Measurements from ENCODE around the gene SELPLG. TPM values are rescaled to one million over a fixed set of nuclear protein-coding genes. Genes with fewer than 3 reads are reported as not detected.

The SELPLG gene
- total RNA-seq, 2 experiments from 2014 or later: 56.8 to 60.1 TPM

GRCh38 chr12:108600702-108601007 is 33.0 kb downstream of the SELPLG start:
- DNase-seq: no peak
- Mint-ChIP-seq H3K36me3 (no peaks in the 10 kb centered on the region), H3K9me3 (no peaks in the 10 kb centered on the region), H3K27me3 (peaks cover 3% of the 10 kb centered on the region), H3K4me3 (no peak overlapping the region), H3K4me1 (ENCODE audit: low read depth) (no peaks in the 10 kb centered on the region), H3K27ac (no peak overlapping the region)
- CTCF ChIA-PET: interaction anchor here (0.9 to 1.7 kb wide), 2 partner anchors 17 to 37 kb away, joined by 3 to 11 read pairs; no protein-coding TSS in a partner anchor
- intact Hi-C loops (cut with micrococcal nuclease): no loop called here
- POLR2A ChIA-PET: interaction anchor here (0.6 to 0.7 kb wide), 2 partner anchors 19 to 359 kb away, joined by 3 read pairs; no protein-coding TSS in a partner anchor

- Mint-ChIP-seq H3K4me1 (ENCODE audit: low read depth) (no peaks in the 10 kb centered on the region), H3K4me3 (no peak overlapping the region), H3K9me3 (no peaks in the 10 kb centered on the region), H3K36me3 (no peaks in the 10 kb centered on the region), H3K27me3 (no peaks in the 10 kb centered on the region), H3K27ac (no peak overlapping the region)
- intact Hi-C loops (cut with micrococcal nuclease): no loop called here
- DNase-seq: no peak
- POLR2A ChIA-PET: interaction anchor here (0.7 kb wide), 1 partner anchor 20 kb away, joined by 3 read pairs; no protein-coding TSS in a partner anchor
- CTCF ChIA-PET: interaction anchor here (0.6 to 1.7 kb wide), 3 partner anchors 18 to 36 kb away, joined by 3 to 11 read pairs (median 4); no protein-coding TSS in a partner anchor
Measured at GRCh38 chr12:108599948-108600701, 33.6 kb downstream of the SELPLG start.

- Mint-ChIP-seq H3K27me3 (no peaks in the 10 kb centered on the region), H3K4me3 (no peak overlapping the region), H3K4me1 (ENCODE audit: low read depth) (no peaks in the 10 kb centered on the region), H3K36me3 (no peaks in the 10 kb centered on the region), H3K27ac (no peak overlapping the region), H3K9me3 (no peaks in the 10 kb centered on the region)
- POLR2A ChIA-PET: no interaction called here
- no peak for DNase-seq
- intact Hi-C loops (cut with micrococcal nuclease): no loop called here
- CTCF ChIA-PET: interaction anchor here (1.7 kb wide), 1 partner anchor 18 kb away, joined by 11 read pairs; no protein-coding TSS in a partner anchor
Measured at GRCh38 chr12:108599541-108599940, 34.2 kb downstream of the SELPLG start.

DNA sequence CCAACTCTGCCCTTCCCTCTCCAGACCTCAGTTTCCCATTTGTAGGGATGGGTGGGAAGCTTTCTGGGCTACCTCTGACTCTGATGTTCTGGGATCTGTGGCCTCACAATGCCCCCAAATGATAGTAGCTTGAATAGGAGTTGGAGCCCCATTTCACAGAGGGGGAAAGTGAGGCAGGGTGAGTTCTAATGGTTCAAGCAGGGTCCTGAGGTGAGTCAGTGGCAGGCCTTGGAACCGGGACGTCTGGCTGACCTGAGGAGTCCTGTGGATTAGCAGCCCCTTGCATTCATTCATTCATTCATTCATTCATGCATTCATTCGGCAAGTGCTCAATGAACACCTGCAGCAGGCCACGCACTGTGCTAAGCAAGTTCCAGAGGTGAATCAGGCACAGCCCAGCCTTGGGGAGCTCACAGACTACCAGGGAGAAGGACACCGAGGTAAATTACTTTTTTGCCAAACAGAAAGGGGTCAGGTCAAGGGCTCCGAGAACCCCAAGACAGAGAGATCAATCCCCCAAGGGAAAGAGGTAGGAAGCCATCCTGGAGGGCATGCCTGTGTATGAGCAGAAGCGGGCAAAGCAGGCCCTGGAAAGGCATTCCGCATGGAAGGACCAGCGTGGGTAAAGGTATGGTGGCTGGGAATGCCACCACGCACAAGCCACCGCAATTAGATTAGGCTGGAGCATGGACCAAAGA is 35.0 kb downstream of the SELPLG start:
- no peak overlapping the region for H3K27ac Mint-ChIP-seq
- no peaks in the 10 kb centered on the region for H3K27me3 Mint-ChIP-seq
- no peaks in the 10 kb centered on the region for H3K4me1 Mint-ChIP-seq (ENCODE audit: low read depth)
- ChIA-PET CTCF (interaction anchor here (1.0 kb wide), 1 partner anchor 19 kb away, joined by 3 read pairs; no protein-coding TSS in a partner anchor), POLR2A (no interaction called here)
- H3K36me3 Mint-ChIP-seq: no peaks in the 10 kb centered on the region
- intact Hi-C loops (cut with micrococcal nuclease): no loop called here
- H3K9me3 Mint-ChIP-seq: no peaks in the 10 kb centered on the region
- H3K4me3 Mint-ChIP-seq: no peak overlapping the region
- no peak for DNase-seq

GRCh38 chr12:108597559-108598471 is 35.9 kb downstream of the SELPLG start, which contains the start of gene TMEM119:
TSS of gene TMEM119 (minus strand) at chr12:108598084. CDS start at chr12:108592383, 5,701 bp downstream.
- POLR2A ChIA-PET: no interaction called here
- Mint-ChIP-seq H3K27me3 (no peaks in the 10 kb centered on the region), H3K4me3 (no peak within 1 kb of the TSS), H3K4me1 (ENCODE audit: low read depth) (no peaks in the 10 kb centered on the region), H3K9me3 (no peaks in the 10 kb centered on the region), H3K36me3 (no peaks in the 10 kb centered on the region), H3K27ac (no peak within 1 kb of the TSS)
- intact Hi-C loops (cut with micrococcal nuclease): no loop called here
- CTCF ChIA-PET: interaction anchor here (1.0 kb wide), 1 partner anchor 20 kb away, joined by 3 read pairs; no protein-coding TSS in a partner anchor
- no peak for DNase-seq

DNA sequence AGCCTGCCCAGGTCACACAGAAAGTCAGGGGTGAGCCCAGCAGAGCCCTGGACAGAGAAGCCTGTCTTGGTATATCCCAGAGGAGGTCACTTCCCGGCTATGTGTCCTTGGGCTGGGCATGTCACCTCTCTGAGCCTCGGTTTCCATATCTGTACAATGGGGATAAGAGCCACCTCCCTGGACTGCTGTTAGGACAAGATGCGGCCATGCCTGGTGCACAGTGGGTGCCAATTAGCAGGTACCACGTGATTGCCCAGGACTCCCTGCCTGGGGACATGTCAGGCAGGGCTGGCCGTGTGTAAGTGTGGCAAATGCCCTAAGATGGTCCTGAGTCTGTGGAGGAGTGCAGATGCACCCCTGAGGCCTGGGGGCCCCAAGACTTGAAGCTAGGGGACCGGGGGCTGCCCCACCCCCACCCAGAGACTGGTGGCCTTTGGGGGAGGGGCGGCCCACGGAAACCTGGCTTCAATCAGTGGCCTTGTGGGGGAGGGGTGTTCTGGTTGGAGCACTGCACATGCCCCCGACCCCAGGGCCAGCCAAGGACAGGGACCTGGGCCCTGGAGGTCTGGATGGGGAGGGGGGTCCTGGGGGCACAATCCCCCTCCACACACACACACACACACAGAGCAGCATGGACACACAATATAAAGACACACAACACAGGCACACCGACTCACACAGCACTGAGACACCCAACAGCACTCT is 36.7 kb downstream of the SELPLG start:
- intact Hi-C loops (cut with micrococcal nuclease): no loop called here
- no peak for DNase-seq
- POLR2A ChIA-PET: no interaction called here
- CTCF ChIA-PET: no interaction called here
- no peaks in the 10 kb centered on the region for H3K27me3 Mint-ChIP-seq
- no peaks in the 10 kb centered on the region for H3K36me3 Mint-ChIP-seq
- no peak overlapping the region for H3K4me3 Mint-ChIP-seq
- no peak overlapping the region for H3K27ac Mint-ChIP-seq
- no peaks in the 10 kb centered on the region for H3K9me3 Mint-ChIP-seq
- no peaks in the 10 kb centered on the region for H3K4me1 Mint-ChIP-seq (ENCODE audit: low read depth)

DNA sequence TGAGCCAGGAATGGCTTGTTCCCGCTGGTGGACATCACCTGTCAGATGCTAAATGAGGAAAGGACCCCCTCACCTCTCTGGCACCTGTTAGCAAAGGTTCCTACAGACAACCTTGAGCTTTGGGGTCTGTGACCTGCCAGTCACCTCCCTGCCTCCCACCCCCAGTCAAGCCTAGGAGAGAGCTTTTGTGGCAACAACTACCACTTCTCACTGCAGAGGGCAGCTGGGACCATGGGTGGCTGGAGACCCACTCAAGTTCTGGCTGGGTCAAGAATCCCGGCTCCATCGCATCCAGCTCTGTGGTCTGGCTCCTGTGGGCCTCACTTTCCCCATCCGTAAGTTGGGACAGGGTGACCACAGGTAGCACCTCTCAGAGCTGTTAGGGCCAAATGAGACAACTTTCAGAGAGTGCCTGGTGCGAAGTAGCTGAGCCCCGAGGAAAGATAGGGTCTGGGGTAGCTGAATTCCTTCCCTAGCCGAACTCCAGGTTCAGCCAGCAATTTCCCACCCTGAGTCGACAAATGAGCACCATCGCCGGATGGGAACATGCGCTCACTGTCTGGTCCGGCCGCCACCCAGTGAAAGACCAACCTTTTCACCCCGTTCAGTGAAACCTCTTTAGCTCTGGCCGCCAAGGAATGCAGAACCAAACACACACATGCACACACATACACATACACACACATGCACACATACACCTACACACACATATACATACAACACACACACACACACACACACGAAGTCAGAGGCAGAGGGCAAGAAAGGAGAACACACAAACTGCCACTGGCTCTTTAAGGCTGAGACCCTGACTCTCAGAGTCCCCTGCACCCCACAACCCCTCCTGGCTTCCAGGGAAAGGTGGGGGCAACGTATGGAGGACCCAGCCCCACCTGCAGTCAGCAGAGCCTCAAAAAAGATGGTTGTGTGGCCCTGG is 37.7 kb downstream of the SELPLG start:
- Mint-ChIP-seq H3K27ac (no peak overlapping the region), H3K36me3 (no peaks in the 10 kb centered on the region), H3K4me1 (ENCODE audit: low read depth) (no peaks in the 10 kb centered on the region), H3K9me3 (no peaks in the 10 kb centered on the region), H3K27me3 (no peaks in the 10 kb centered on the region), H3K4me3 (no peak overlapping the region)
- ChIA-PET CTCF (interaction anchor here (1.1 kb wide), 1 partner anchor 22 kb away, joined by 3 read pairs; no protein-coding TSS in a partner anchor), POLR2A (no interaction called here)
- intact Hi-C loops (cut with micrococcal nuclease): no loop called here
- DNase-seq: no peak

- Mint-ChIP-seq H3K36me3 (no peaks in the 10 kb centered on the region), H3K4me1 (ENCODE audit: low read depth) (no peaks in the 10 kb centered on the region), H3K9me3 (no peaks in the 10 kb centered on the region), H3K4me3 (no peak overlapping the region), H3K27ac (no peak overlapping the region), H3K27me3 (no peaks in the 10 kb centered on the region)
- intact Hi-C loops (cut with micrococcal nuclease): no loop called here
- ChIA-PET POLR2A (no interaction called here), CTCF (interaction anchor here (1.1 kb wide), 1 partner anchor 22 kb away, joined by 3 read pairs; no protein-coding TSS in a partner anchor)
- no peak for DNase-seq
Measured at GRCh38 chr12:108594960-108595710, 38.6 kb downstream of the SELPLG start.

DNA sequence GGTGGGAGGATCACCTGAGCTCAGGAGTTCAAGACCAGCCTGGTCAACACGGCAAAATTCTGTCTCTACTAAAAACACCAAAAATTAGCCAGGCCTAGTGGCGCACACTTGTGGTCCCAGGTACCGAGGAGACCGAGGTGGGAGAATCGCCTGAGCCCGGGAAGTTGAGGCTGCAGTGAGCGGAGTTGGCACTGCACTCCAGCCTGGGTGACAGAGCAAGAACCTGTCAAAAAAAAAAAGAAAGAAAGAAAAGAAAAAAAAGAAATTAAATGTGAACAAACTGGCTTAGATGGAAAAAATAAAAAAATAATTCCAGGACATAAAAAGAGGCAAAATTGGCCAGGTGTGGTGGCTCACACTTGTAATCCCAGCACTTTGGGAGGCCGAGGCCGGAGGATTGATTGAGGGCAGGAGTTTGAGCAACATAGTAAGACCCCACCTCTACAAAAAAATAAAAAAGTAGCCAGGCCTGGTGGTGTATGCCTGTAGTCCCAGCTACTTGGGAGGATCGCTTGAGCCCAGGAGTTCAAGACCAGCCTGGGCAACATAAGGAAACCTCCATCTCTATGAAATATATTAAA is 39.3 kb downstream of the SELPLG start:
- H3K4me1 Mint-ChIP-seq (ENCODE audit: low read depth): no peaks in the 10 kb centered on the region
- no peaks in the 10 kb centered on the region for H3K36me3 Mint-ChIP-seq
- DNase-seq: no peak
- POLR2A ChIA-PET: no interaction called here
- H3K4me3 Mint-ChIP-seq: no peak overlapping the region
- intact Hi-C loops (cut with micrococcal nuclease): no loop called here
- CTCF ChIA-PET: no interaction called here
- no peak overlapping the region for H3K27ac Mint-ChIP-seq
- H3K27me3 Mint-ChIP-seq: no peaks in the 10 kb centered on the region
- H3K9me3 Mint-ChIP-seq: no peaks in the 10 kb centered on the region

All from activated CD4-positive, alpha-beta memory T cell treated with anti-CD3 and anti-CD28 coated beads for 36 hours (primary cell).